ENCODE measurements around the gene ASTN2.

The ASTN2 gene

GRCh38 chr9:116504893-116505480 is 909.9 kb downstream of the ASTN2 start:
- no peak for DNase-seq (ENCODE audit: low spot score)

GRCh38 chr9:116504081-116504480 is 910.8 kb downstream of the ASTN2 start:
- DNase-seq (ENCODE audit: low spot score), result no peak

DNA sequence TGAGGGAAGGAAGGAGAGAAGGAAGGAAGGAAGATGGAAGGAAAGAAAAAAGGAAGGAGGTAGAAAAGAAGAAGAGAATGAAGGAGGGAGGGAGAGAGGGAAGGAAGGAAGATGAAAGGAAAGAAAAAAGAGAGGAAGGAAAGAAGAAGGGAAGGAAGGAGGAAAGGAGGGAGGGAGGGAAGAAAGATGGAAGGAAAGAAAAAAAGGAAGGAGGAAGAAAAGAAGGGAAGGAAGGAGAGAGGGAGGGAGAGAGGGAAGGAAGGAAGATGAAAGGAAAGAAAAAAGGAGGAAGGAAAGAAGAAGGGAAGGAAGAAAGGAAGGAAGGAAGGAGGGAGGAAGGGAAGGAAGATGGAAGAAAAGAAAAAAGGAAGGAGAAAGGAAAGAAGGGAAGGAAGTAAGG is 912.1 kb downstream of the ASTN2 start:
- DNase-seq (ENCODE audit: low spot score), result no peak

- no peak for DNase-seq (ENCODE audit: low spot score)
Measured at GRCh38 chr9:116501871-116502270, 913.0 kb downstream of the ASTN2 start.

- DNase-seq (ENCODE audit: low spot score), result no peak
Measured at GRCh38 chr9:116499986-116500871, 914.6 kb downstream of the ASTN2 start.

DNA sequence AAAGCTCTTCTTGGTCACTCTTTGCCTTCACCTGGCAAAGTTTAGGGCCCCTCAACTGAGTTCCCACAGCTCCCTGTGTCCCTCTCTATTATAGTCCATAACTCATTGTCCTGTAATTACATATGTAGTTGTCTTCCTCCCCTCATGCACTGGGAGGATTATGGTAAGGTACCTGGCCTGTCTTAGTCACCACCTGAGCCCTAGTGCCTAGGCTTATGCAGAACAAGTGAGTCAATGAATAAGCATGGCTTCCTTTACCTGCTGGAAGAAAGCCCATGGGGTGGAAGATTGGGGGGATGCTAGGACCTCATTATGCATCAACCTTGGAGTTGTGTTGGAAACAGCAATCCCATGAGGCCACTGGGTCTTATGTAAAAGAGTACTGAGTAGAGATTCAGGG is 915.4 kb downstream of the ASTN2 start:
- no peak for DNase-seq (ENCODE audit: low spot score)

DNA sequence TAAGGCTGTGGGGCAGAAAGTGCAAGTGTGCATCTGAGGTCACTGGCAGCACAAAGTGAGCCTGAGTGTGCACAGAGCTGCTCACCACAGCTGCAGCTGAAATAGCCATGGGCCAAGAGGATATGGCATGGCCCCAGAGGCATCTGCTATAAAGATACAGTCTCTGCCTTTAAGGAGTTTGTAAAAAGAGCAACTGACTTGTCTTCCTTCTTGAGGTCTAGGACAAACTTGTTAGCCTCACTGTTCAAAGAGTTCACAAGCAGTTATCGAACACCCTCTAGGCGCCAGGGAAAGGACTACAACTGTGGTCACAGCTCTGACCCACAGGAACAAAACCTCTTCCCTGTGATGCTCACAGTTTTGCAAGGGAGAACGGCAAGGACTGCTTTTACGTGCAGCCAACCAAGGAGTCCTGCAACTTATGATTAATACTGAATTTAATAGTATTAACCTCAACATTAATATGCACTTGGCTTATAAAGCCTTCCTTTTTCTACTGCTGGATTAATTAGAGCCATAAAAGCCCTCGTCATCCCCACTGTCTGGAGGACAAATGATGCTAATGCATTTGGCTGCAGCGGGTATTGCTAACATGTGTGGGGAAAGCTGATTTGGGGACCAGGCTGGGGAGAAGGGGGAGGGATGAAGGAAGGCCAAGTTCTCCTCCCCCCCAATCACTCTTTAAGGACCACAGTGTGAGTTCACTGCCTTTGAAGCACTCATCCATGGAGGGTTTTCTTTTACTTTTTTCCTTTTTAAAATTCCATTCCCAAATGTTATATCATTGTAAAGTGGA is 917.6 kb downstream of the ASTN2 start:
- DNase-seq (ENCODE audit: low spot score), result no peak

DNA sequence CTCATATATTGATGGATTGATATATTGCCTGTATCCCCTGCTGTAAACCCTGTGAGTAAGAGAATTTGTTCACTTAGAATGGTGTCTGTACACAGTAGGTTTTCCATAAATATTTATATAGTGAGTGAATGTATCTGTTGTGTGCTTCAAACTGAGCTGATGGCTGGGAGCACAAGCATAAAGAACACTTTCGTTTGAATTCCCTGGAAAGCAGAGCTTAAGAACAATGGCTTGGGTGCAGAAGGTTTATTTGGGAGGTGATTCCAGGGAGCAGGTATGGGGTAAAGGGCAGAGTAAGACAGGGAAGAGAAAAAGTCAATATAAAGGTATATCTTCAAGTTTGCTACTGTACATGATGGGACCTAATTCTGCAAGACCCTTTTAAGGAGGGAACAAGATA is 918.7 kb downstream of the ASTN2 start:
- no peak for DNase-seq (ENCODE audit: low spot score)

DNA sequence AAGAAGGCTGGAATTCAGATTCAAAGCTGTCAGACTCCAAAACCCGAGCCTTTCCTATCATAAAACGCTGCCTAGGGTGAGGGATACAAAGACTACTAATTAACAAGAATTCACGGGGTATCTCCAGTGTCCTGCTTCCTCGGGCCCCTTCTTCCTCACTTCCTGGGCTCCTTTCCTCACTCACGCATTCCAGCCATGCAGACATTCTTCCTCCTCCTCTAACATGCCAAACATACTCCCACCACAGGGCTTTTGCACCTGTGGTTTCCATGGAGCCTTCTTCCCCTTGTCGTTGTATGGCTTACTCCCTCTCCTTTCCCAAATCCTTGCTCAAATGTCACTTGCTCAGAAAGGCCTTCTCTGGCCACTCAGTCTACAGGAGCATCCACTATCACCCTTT is 919.1 kb downstream of the ASTN2 start:
- DNase-seq (ENCODE audit: low spot score), result no peak

DNA sequence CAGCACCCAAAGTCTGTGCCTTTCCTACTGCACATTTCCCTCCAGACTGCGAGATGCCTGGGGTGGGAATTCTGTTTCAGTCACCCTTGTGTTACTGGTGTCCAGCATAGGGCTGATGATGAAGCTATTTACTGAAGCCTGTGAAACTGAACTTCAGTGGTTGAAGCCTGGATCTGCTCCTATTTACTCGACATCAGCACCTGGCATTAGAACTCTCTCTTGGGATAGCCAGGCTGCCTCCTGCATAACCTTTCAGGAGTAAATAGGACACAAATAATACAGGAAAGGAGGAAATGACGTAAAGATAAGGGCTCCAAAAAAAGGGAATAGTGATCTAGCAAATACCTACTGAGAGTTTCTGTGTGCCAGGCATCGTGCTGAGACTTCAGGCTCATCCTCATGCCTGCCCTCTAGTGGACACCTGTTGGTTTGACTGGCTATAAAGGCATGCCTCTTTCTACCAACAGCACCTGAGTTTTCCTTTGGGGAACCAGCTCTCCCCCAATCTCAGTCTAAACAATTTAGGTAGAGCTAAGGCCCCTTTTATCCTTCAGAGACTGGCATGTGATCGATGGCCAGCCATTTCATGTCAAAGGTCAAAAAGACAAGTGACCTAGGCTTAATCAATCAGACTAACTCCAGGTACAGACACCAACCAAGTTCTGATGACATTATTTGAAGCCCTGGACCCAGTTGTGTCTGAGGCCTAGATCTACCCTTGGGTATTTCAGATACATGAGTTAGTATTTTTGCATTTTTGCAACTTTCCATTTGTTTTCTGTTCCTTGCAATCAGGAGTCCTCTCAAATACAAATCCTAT is 919.8 kb downstream of the ASTN2 start:
- DNase-seq (ENCODE audit: low spot score), result peak; percentile 45

DNA sequence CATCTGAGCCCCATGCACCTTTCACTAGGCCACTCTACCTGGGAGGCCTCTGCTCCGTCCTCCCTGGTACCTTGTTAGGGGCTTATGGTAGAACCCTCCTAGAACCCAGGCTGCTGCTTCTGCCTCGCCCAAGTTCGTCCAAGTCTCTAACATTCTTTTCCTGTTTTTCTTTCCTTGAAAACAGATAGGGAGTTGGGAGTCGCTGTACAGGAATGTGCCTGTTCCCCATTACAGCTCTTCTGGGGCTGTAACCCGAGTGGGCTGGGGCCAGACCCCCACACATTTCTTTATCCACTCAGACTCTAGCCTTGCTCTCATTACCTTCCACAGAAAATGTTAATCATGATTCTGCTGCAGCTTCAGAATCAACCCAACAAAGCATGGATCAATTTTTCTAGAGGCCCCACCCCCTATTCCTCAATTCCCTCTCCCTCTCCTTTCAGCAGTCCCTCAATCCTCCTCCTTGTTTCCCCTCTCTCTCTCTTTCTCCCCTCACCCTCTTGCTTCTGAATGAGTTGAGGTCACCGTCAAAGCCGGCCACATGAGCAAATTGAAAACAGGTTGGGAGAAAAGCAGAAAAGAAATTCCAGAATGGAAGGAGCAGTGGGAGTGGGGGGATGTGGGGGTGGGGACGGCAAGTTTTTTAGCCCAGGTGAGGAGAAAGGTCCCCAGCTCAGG is 921.5 kb downstream of the ASTN2 start:
- no peak for DNase-seq (ENCODE audit: low spot score)

DNA sequence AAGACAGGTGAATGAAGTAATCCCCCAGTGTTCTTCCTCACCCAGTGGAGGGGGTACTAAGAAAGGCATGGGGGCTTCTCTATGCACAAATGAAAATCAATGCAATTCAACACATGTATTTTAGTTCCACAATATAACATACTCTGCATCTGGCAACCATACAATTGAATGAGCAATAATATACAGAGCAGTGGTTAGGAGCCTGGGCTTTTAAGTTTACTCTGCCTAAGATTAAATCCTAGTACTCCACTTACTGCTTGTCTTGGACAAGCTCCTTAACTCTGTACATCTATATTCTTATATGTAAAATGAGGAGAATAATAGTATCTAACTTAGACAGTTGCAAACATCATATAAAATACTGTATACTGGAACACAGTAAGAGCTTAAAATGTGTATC is 923.2 kb downstream of the ASTN2 start:
- no peak for DNase-seq (ENCODE audit: low spot score)

DNA sequence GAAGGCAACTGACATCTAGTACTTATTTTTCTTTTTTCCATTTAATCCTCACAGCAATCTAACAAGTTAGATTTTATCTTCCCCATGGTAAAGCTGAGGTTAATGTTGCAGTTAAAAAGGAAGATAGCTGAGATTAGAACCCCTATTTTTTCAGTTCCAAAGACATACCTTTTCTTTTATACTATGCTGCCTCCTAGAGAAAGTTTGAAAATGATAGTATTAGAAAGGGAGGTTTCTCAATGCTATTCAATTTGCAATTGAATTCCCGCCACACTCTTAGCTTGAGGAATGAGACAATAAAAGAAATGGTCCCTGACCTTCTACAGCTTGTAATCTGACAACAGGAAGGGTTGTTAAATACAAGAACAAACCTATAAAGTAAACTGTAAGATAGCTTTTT is 923.6 kb downstream of the ASTN2 start:
- no peak for DNase-seq (ENCODE audit: low spot score)

DNA sequence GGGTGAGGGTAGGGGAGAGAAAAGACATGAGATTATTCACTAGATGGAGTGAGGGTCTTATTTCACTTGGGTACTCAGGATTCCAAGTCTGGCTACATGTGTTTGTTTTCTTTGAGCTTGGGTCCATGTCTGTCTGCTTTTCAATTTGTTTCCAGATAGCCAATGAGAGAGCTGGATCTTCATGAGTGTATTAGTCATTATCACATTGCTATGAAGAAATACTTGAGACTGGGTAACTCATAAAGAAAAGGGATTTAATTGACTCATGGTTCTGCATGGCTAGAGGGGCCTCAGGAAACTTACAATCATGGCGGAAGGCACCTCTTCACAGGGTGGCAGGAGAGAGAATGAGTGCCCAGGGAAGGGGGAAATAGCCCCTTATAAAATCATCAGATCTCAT is 924.5 kb downstream of the ASTN2 start:
- DNase-seq (ENCODE audit: low spot score), result no peak

DNA sequence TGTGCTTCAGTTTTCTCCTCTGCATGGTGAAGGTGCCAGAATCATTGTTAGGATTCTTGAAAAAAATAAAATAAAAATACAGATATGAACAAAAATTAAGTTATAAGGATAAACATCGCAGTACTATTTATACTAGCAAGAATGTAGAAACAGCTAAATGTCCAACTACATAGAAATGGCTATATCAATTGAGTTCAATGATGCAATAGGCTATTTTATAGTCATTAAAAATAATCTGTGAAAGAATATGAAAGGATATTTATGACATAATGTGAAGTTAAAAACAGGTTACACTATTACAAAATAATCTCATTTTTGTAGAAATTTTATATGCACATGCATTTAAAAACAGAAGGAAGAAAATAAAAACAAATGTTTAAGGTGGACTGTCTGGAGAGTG is 926.5 kb downstream of the ASTN2 start:
- no peak for DNase-seq (ENCODE audit: low spot score)

DNA sequence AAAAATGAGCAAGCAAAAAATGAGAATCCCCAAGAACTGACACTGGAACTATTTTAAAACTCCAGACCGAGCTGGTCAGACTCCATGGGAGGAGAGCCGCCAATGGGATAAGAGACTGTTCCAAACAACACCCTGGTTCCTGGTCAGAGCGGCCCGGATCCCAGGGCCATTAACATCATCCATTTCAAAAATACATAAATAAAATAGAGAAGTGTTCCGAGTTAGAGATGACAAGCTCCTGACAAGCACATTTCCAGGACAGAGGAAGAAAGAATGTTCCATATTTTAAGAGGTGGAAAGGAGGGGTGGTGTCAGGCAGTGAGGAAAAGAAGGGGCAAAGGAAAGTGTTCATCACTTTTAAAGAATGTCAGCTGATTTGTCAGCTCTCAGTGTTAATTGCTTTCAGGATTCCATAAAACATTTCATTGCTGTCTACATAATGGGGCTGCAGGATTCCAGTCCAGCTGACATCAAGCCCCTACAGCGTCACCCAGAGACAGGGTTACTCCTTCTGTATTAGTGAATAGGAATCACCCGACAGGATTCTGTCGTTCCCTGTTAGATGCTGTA is 930.3 kb downstream of the ASTN2 start:
- no peak for DNase-seq (ENCODE audit: low spot score)

DNA sequence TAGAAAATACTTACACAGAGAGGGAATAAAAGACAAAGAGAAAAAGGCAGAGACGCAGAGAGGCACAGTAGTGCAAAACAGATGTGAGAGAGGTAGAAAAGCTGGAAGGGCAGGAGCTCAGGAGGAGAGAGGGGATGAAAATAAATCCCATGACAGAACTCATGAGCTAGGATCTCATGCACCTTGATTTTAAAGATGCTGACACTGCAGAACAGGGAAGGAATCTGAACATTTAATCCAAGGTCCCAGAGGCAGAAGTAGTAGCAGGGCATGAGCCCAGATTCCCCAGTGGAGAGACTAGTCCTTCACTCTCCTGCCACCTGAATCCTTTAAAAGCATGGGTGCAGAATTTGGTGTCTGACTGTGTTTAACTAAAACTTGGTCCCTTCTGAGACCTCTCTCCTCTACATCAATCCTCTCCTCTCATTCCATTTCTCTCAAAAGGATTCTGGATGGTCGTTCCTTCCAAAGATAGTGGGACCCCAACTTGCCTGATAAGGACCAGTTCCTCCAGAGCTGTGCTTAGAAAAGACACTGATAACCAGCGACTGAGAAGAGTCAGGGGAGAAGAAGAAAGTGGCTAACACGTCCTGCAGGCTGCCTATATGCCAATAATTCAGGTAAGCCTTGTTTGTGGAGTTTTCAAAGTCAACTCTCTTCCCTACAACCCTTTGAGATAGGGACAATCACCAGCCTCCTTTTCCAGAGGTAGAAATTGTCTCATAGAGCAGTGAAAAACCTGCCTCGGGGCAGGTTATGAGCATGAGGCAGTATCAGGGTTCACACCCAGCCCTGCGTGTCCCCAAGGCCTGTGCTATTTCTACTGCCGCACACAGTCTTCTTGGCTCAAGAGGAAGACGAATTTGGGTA is 931.0 kb downstream of the ASTN2 start:
- no peak for DNase-seq (ENCODE audit: low spot score)

GRCh38 chr9:116482740-116483139 is 932.1 kb downstream of the ASTN2 start:
- no peak for DNase-seq (ENCODE audit: low spot score)

DNA sequence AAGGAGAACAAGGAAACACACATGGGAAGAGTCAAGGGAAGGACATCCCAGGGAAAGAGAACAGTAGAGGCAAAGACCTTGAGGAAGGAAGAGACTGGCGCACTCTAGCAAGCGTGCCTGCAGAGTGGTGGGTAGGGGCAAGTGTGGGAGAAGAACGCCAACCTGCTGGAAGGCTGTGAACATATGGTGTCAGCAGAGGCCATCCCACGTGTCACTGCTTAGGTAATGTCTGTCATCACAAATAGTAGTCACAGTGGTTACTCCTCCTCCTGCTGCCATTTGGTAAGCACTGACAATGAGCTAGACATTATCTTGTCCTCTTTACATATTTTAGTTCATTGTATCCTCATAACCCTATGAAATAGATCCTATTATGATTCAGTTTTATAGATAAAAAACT is 934.2 kb downstream of the ASTN2 start:
- DNase-seq (ENCODE audit: low spot score), result no peak

- no peak for DNase-seq (ENCODE audit: low spot score)
Measured at GRCh38 chr9:116479967-116480366, 934.9 kb downstream of the ASTN2 start.

Data from HuH-7 (cell line).